PC-3 (cell line): Measurements from ENCODE around the gene CACNA1C. TPM values are rescaled to one million over a fixed set of nuclear protein-coding genes. Genes with fewer than 3 reads are reported as not detected.

Source experiments
- ATAC-seq: fragments of 200-7000 bp; cut with Tn5 transposase; 2 replicates; pipeline ENCODE4 v1.9.1; 2020; ENCODE audit warnings: mild to moderate bottlenecking, moderate library complexity
- BruUV-seq: library from RNA; stranded (reverse); fragments of 400-500 nt; replicated peaks from 2 replicates; lab custom pipeline; 2021; lab: Mats Ljungman, UMichigan
- CTCF ChIA-PET: fragments of 300-600 bp; sonication (Branson Sonifier 250); formaldehyde crosslinking; loops from one replicate; lab custom pipeline; 2022; ENCODE audit warnings: antibody characterized with exemption; lab: Charles Lee
- POLR2A ChIA-PET: fragments of 300-600 bp; sonication (Branson Sonifier 250); formaldehyde crosslinking; loops from one replicate; lab custom pipeline; 2022; ENCODE audit warnings: antibody characterized with exemption; ENCODE audit not compliant: unreplicated experiment; lab: Charles Lee
- DNase-seq: peaks from one replicate; pipeline ENCODE4 v3.0.0-alpha.2; 2015
- H2AFZ ChIP-seq: fragments of 300-600 bp; sonication (generic); 2 replicates; pipeline ENCODE4 v1.6.0; 2016; ENCODE audit warnings: antibody characterized with exemption, low read length
- H3F3A ChIP-seq: fragments of 300-600 bp; sonication (generic); one replicate; pipeline ENCODE4 v1.6.0; 2017; ENCODE audit warnings: antibody characterized with exemption, low read length, control low read depth, mild to moderate bottlenecking; ENCODE audit not compliant: unreplicated experiment
- H3K27ac ChIP-seq: fragments of 300-600 bp; sonication (generic); 2 replicates; pipeline ENCODE4 v1.5.1; 2016; ENCODE audit warnings: mild to moderate bottlenecking, low read length
- H3K27me3 ChIP-seq: fragments of 300-600 bp; sonication (generic); 2 replicates; pipeline ENCODE4 v1.6.1; 2016; ENCODE audit warnings: low read length, mixed read lengths
- H3K36me3 ChIP-seq: fragments of 300-600 bp; sonication (generic); 2 replicates; pipeline ENCODE4 v1.6.1; 2016; ENCODE audit warnings: low read depth, mixed run types, low read length, mixed read lengths
- H3K4me1 ChIP-seq: fragments of 300-600 bp; sonication (generic); 2 replicates; pipeline ENCODE4 v1.5.1; 2016; ENCODE audit warnings: low read length; ENCODE audit not compliant: insufficient read depth
- H3K4me2 ChIP-seq: fragments of 300-600 bp; sonication (generic); 2 replicates; pipeline ENCODE4 v1.6.0; 2016; ENCODE audit warnings: low read length
- H3K4me3 ChIP-seq: fragments of 300-600 bp; sonication (generic); 2 replicates; pipeline ENCODE4 v1.5.1; 2016; ENCODE audit warnings: mild to moderate bottlenecking, low read length, mixed read lengths
- H3K79me2 ChIP-seq: fragments of 300-600 bp; sonication (generic); 2 replicates; pipeline ENCODE4 v1.6.1; 2017; ENCODE audit warnings: low read length, mixed read lengths
- H3K9ac ChIP-seq: fragments of 300-600 bp; sonication (generic); 2 replicates; pipeline ENCODE4 v1.6.0; 2016; ENCODE audit warnings: mild to moderate bottlenecking, low read length
- H3K9me2 ChIP-seq: fragments of 300-600 bp; sonication (generic); replicated peaks from 2 replicates; pipeline ENCODE4 v1.6.1; 2016; ENCODE audit warnings: mixed run types, low read length, mixed read lengths
- H3K9me3 ChIP-seq: fragments of 300-600 bp; sonication (generic); 2 replicates; pipeline ENCODE4 v1.6.1; 2016; ENCODE audit warnings: low read length, mixed read lengths
- H4K20me1 ChIP-seq: fragments of 300-600 bp; sonication (generic); 2 replicates; pipeline ENCODE4 v1.6.1; 2016; ENCODE audit warnings: low read length, mixed read lengths
- CTCF ChIP-seq: fragments of 300-600 bp; sonication (generic); conservative IDR thresholded peaks from 2 replicates; pipeline ENCODE4 v1.5.1; 2017; ENCODE audit warnings: antibody characterized with exemption, low read depth, mild to moderate bottlenecking, low read length
- EZH2 ChIP-seq: fragments of 300-600 bp; sonication (generic); IDR thresholded peaks from one replicate; pipeline ENCODE4 v1.6.1; 2017; ENCODE audit warnings: antibody characterized with exemption, mild to moderate bottlenecking, low read length; ENCODE audit not compliant: unreplicated experiment
- EZH2phosphoT487 ChIP-seq: fragments of 300-600 bp; sonication (generic); IDR thresholded peaks from 2 replicates; pipeline ENCODE4 v1.6.1; 2018; ENCODE audit warnings: mild to moderate bottlenecking, antibody characterized with exemption, low read length, borderline replicate concordance
- intact Hi-C: fragments of 100-400 bp; cut with micrococcal nuclease; formaldehyde crosslinking; loops from 2 replicates; pipeline ENCODE4 v1.9.0; 2023
- total RNA-seq: library from RNA; depleted of rRNA; stranded (reverse); fragments of >200 nt; gene quantifications from 2 replicates; pipeline ENCODE4 v1.2.3, GENCODE V29; 2014

CACNA1C gene
- total RNA-seq, 1 experiment from 2014 or later: not detected

GRCh38 chr12:2641207-2641606 is 588.4 kb downstream of the CACNA1C start:
- intact Hi-C loops: no loop called here
- Histone ChIP-seq H3K4me2 (0 out of 2 replicates have a peak overlapping the region, but pooled peaks have one; percentile 6), H3K9ac (no peak overlapping the region), H3K9me2 (no peaks in the 10 kb centered on the region), H2AFZ (peak overlapping the region; percentile 52), H3K36me3 (no peaks in the 10 kb centered on the region), H3F3A (no peaks in the 10 kb centered on the region), H3K27ac (no peak overlapping the region), H3K27me3 (peaks cover 28% of the 10 kb centered on the region), H3K9me3 (no peaks in the 10 kb centered on the region), H3K79me2 (no peaks in the 10 kb centered on the region), H3K4me3 (no peak overlapping the region), H3K4me1 (peaks cover 12% of the 10 kb centered on the region), H4K20me1 (no peaks in the 10 kb centered on the region)
- BruUV-seq: no TSS peak
- ATAC-seq (no peak), DNase-seq (peak; percentile 10)
- POLR2A ChIA-PET: no interaction called here
- TF ChIP-seq EZH2phosphoT487 (no peak), EZH2 (no peak), CTCF (peak; percentile 44)
- CTCF ChIA-PET: no interaction called here

- intact Hi-C loops: no loop called here
- ChIA-PET POLR2A (no interaction called here), CTCF (no interaction called here)
- ATAC-seq (no peak), DNase-seq (no peak)
- no TSS peak for BruUV-seq
- Histone ChIP-seq H3K27me3 (peaks cover 32% of the 10 kb centered on the region), H3K4me2 (no peak overlapping the region), H4K20me1 (no peaks in the 10 kb centered on the region), H3K27ac (no peak overlapping the region), H3K9me2 (no peaks in the 10 kb centered on the region), H3K79me2 (no peaks in the 10 kb centered on the region), H3K9ac (no peak overlapping the region), H3K9me3 (no peaks in the 10 kb centered on the region), H3K36me3 (no peaks in the 10 kb centered on the region), H2AFZ (no peak overlapping the region), H3K4me1 (peaks cover 12% of the 10 kb centered on the region), H3K4me3 (no peak overlapping the region), H3F3A (no peaks in the 10 kb centered on the region)
- TF ChIP-seq EZH2 (no peak), CTCF (no peak), EZH2phosphoT487 (no peak)
Measured at GRCh38 chr12:2641761-2642160, 589.0 kb downstream of the CACNA1C start.

- Histone ChIP-seq H2AFZ (no peak overlapping the region), H3K4me1 (peaks cover 12% of the 10 kb centered on the region), H3K9me2 (no peaks in the 10 kb centered on the region), H3F3A (no peaks in the 10 kb centered on the region), H3K36me3 (no peaks in the 10 kb centered on the region), H3K9ac (no peak overlapping the region), H4K20me1 (no peaks in the 10 kb centered on the region), H3K4me3 (no peak overlapping the region), H3K27me3 (peaks cover 38% of the 10 kb centered on the region), H3K4me2 (no peak overlapping the region), H3K27ac (no peak overlapping the region), H3K79me2 (no peaks in the 10 kb centered on the region), H3K9me3 (no peaks in the 10 kb centered on the region)
- CTCF ChIA-PET: no interaction called here
- intact Hi-C loops: no loop called here
- ATAC-seq (no peak), DNase-seq (no peak)
- no TSS peak for BruUV-seq
- POLR2A ChIA-PET: no interaction called here
- TF ChIP-seq EZH2 (no peak), EZH2phosphoT487 (no peak), CTCF (no peak)
Measured at GRCh38 chr12:2642176-2642892, 589.5 kb downstream of the CACNA1C start.
